Erythroblast (primary cell): ENCODE data around the gene OR4F16.
"Not testable (repeated sequence)": the region's sequence is repeated elsewhere in the genome, so short reads cannot be mapped to it uniquely, and the experiment has no call there.

ENCODE experiments used
- GATA1 ChIP-seq: IDR thresholded peaks from 2 replicates; pipeline ENCODE4 v1.6.1; 2011; ENCODE audit warnings: low read depth, mild to moderate bottlenecking, control low read depth, low read length, moderate library complexity
- POLR2A ChIP-seq: IDR thresholded peaks from 2 replicates; pipeline ENCODE4 v1.6.1; 2011; ENCODE audit warnings: mild to moderate bottlenecking, low read length

GRCh38 chr1:727040-727439, 40.6 kb upstream of the OR4F16 start:
- TF ChIP-seq POLR2A, GATA1: not testable (repeated sequence)
